Activated naive CD4-positive, alpha-beta T cell treated with anti-CD3 and anti-CD28 coated beads, Interleukin-2, amount 10 ng/mL, durations not matched to agents 7 days and 5 days (primary cell): ENCODE measurements around the gene TRAK2.
"Not testable (repeated sequence)": the region's sequence is repeated elsewhere in the genome, so short reads cannot be mapped to it uniquely, and the experiment has no call there.

Source experiments
- CTCF ChIA-PET: fragments of 350-600 bp; sonication (Branson Sonifier 250); formaldehyde crosslinking; loops from one replicate; lab custom pipeline; 2021; ENCODE audit warnings: antibody characterized with exemption; lab: Charles Lee
- DNase-seq: peaks from one replicate; pipeline ENCODE4 v3.0.0-alpha.2; 2020
- H3K27ac Mint-ChIP-seq: one replicate; pipeline ENCODE4 v1.8.0; 2021; ENCODE audit warnings: mild to moderate bottlenecking, moderate library complexity, mixed read lengths
- H3K27me3 Mint-ChIP-seq: one replicate; pipeline ENCODE4 v1.8.0; 2021; ENCODE audit warnings: mild to moderate bottlenecking, mixed read lengths
- H3K36me3 Mint-ChIP-seq: one replicate; pipeline ENCODE4 v1.8.0; 2021; ENCODE audit warnings: mixed read lengths
- H3K4me1 Mint-ChIP-seq: one replicate; pipeline ENCODE4 v1.8.0; 2021; ENCODE audit warnings: mixed read lengths
- H3K4me3 Mint-ChIP-seq: one replicate; pipeline ENCODE4 v1.8.0; 2021; ENCODE audit warnings: mild to moderate bottlenecking, moderate library complexity, mixed read lengths
- H3K9me3 Mint-ChIP-seq: one replicate; pipeline ENCODE4 v1.8.0; 2021; ENCODE audit warnings: mixed read lengths

TRAK2 gene

GRCh38 chr2:201396595-201396994 is 54.7 kb downstream of the TRAK2 start:
- no peak for DNase-seq
- no peaks in the 10 kb centered on the region for H3K27me3 Mint-ChIP-seq
- CTCF ChIA-PET = no interaction called here
- H3K36me3 Mint-ChIP-seq = peaks cover 58% of the 10 kb centered on the region
- no peak overlapping the region for H3K27ac Mint-ChIP-seq
- peaks cover 10% of the 10 kb centered on the region for H3K4me1 Mint-ChIP-seq
- no peak overlapping the region for H3K4me3 Mint-ChIP-seq
- H3K9me3 Mint-ChIP-seq = no peaks in the 10 kb centered on the region

GRCh38 chr2:201383136-201383535 is 68.1 kb downstream of the TRAK2 start:
- Mint-ChIP-seq H3K4me1 (no peaks in the 10 kb centered on the region), H3K27me3 (no peaks in the 10 kb centered on the region), H3K27ac (no peak overlapping the region), H3K4me3 (no peak overlapping the region), H3K36me3 (peaks cover 65% of the 10 kb centered on the region), H3K9me3 (no peaks in the 10 kb centered on the region)
- CTCF ChIA-PET = interaction anchor here (1.5 kb wide), 1 partner anchor 19 kb away, joined by 3 read pairs; no protein-coding TSS in a partner anchor
- no peak for DNase-seq

GRCh38 chr2:201378496-201379397 is 72.5 kb downstream of the TRAK2 start:
- CTCF ChIA-PET = interaction anchor here (0.7 kb wide), 1 partner anchor 416 kb away, joined by 3 read pairs; no protein-coding TSS in a partner anchor
- H3K4me3 Mint-ChIP-seq = no peak overlapping the region
- H3K9me3 Mint-ChIP-seq = no peaks in the 10 kb centered on the region
- DNase-seq = no peak
- H3K27ac Mint-ChIP-seq = no peak overlapping the region
- no peaks in the 10 kb centered on the region for H3K4me1 Mint-ChIP-seq
- H3K36me3 Mint-ChIP-seq = peaks cover 61% of the 10 kb centered on the region
- no peaks in the 10 kb centered on the region for H3K27me3 Mint-ChIP-seq

GRCh38 chr2:201377218-201377617 is 74.0 kb downstream of the TRAK2 start:
- CTCF ChIA-PET = no interaction called here
- DNase-seq = no peak
- Mint-ChIP-seq H3K4me1 (no peaks in the 10 kb centered on the region), H3K27ac (peak overlapping the region; percentile 26), H3K27me3 (no peaks in the 10 kb centered on the region), H3K4me3 (no peak overlapping the region), H3K36me3 (peaks cover 63% of the 10 kb centered on the region), H3K9me3 (no peaks in the 10 kb centered on the region)

- Mint-ChIP-seq H3K4me1 (no peaks in the 10 kb centered on the region), H3K27ac (no peak overlapping the region), H3K4me3 (no peak overlapping the region), H3K9me3 (peaks cover 18% of the 10 kb centered on the region), H3K27me3 (no peaks in the 10 kb centered on the region), H3K36me3 (peaks cover 93% of the 10 kb centered on the region)
- no peak for DNase-seq
- CTCF ChIA-PET = no interaction called here
Observed at GRCh38 chr2:201369775-201370174, 81.5 kb downstream of the TRAK2 start.

GRCh38 chr2:201369318-201369717 is 81.9 kb downstream of the TRAK2 start:
- H3K27ac Mint-ChIP-seq, DNase-seq, H3K4me3 Mint-ChIP-seq, H3K27me3 Mint-ChIP-seq, H3K4me1 Mint-ChIP-seq: not testable (repeated sequence)
- CTCF ChIA-PET = interaction anchor here (1.0 kb wide), 1 partner anchor 31 kb away, joined by 3 read pairs; no protein-coding TSS in a partner anchor
- H3K36me3 Mint-ChIP-seq = peaks cover 92% of the 10 kb centered on the region
- H3K9me3 Mint-ChIP-seq = peaks cover 19% of the 10 kb centered on the region

GRCh38 chr2:201366146-201366545 is 85.1 kb downstream of the TRAK2 start:
- H3K4me1 Mint-ChIP-seq = peaks cover 29% of the 10 kb centered on the region
- H3K4me3 Mint-ChIP-seq = no peak overlapping the region
- peaks cover 33% of the 10 kb centered on the region for H3K9me3 Mint-ChIP-seq
- DNase-seq = no peak
- no peaks in the 10 kb centered on the region for H3K27me3 Mint-ChIP-seq
- H3K27ac Mint-ChIP-seq = no peak overlapping the region
- CTCF ChIA-PET = interaction anchor here (2.8 kb wide), 1 partner anchor 129 kb away, joined by 40 read pairs; no protein-coding TSS in a partner anchor
- peaks cover 95% of the 10 kb centered on the region for H3K36me3 Mint-ChIP-seq

GRCh38 chr2:201363857-201364560 is 87.2 kb downstream of the TRAK2 start:
- H3K27ac Mint-ChIP-seq = peak overlapping the region; percentile 60

GRCh38 chr2:201362396-201362795 is 88.9 kb downstream of the TRAK2 start:
- Mint-ChIP-seq H3K4me3 (no peak overlapping the region), H3K4me1 (peaks cover 34% of the 10 kb centered on the region), H3K9me3 (peaks cover 28% of the 10 kb centered on the region), H3K27me3 (no peaks in the 10 kb centered on the region), H3K36me3 (peaks cover 79% of the 10 kb centered on the region), H3K27ac (no peak overlapping the region)
- CTCF ChIA-PET = interaction anchor here (1.1 to 4.5 kb wide), 3 partner anchors 109 to 129 kb away, joined by 3 to 31 read pairs (median 13); no protein-coding TSS in a partner anchor
- DNase-seq = no peak

More at GRCh38 chr2:201363857-201364560, 87.2 kb downstream of the TRAK2 start:
- Mint-ChIP-seq H3K27me3 (no peaks in the 10 kb centered on the region), H3K4me1 (peaks cover 34% of the 10 kb centered on the region), H3K4me3 (no peak overlapping the region), H3K36me3 (peaks cover 91% of the 10 kb centered on the region), H3K9me3 (peaks cover 33% of the 10 kb centered on the region)
- no peak for DNase-seq
- CTCF ChIA-PET = interaction anchor here (0.6 to 4.5 kb wide), 32 partner anchors 8 to 187 kb away, joined by 3 to 40 read pairs (median 4); partner anchors contain the start of genes CASP10 and CASP8

- H3K4me1 Mint-ChIP-seq = peaks cover 34% of the 10 kb centered on the region
- no peak for DNase-seq
- H3K4me3 Mint-ChIP-seq = no peak overlapping the region
- CTCF ChIA-PET = interaction anchor here (0.9 to 4.5 kb wide), 2 partner anchors 18 to 128 kb away, joined by 3 to 31 read pairs; no protein-coding TSS in a partner anchor
- no peaks in the 10 kb centered on the region for H3K27me3 Mint-ChIP-seq
- peaks cover 68% of the 10 kb centered on the region for H3K36me3 Mint-ChIP-seq
- H3K27ac Mint-ChIP-seq = no peak overlapping the region
- peaks cover 18% of the 10 kb centered on the region for H3K9me3 Mint-ChIP-seq
Observed at GRCh38 chr2:201361078-201361733, 90.1 kb downstream of the TRAK2 start.

GRCh38 chr2:201360256-201360655 is 91.0 kb downstream of the TRAK2 start:
- Mint-ChIP-seq H3K9me3 (peaks cover 15% of the 10 kb centered on the region), H3K4me3 (no peak overlapping the region), H3K27me3 (no peaks in the 10 kb centered on the region), H3K36me3 (peaks cover 61% of the 10 kb centered on the region), H3K4me1 (peaks cover 34% of the 10 kb centered on the region), H3K27ac (peak overlapping the region; percentile 12)
- DNase-seq = no peak
- CTCF ChIA-PET = interaction anchor here (1.2 kb wide), 1 partner anchor 128 kb away, joined by 3 read pairs; no protein-coding TSS in a partner anchor

GRCh38 chr2:201358684-201359083 is 92.6 kb downstream of the TRAK2 start:
- CTCF ChIA-PET = interaction anchor here (1.0 to 1.2 kb wide), 2 partner anchors 122 to 127 kb away, joined by 3 read pairs; no protein-coding TSS in a partner anchor
- H3K27ac Mint-ChIP-seq = no peak overlapping the region
- H3K36me3 Mint-ChIP-seq = peaks cover 50% of the 10 kb centered on the region
- H3K9me3 Mint-ChIP-seq = peaks cover 9% of the 10 kb centered on the region
- no peaks in the 10 kb centered on the region for H3K27me3 Mint-ChIP-seq
- H3K4me1 Mint-ChIP-seq = peaks cover 26% of the 10 kb centered on the region
- DNase-seq = no peak
- no peak overlapping the region for H3K4me3 Mint-ChIP-seq

- CTCF ChIA-PET = interaction anchor here (0.6 to 1.2 kb wide), 3 partner anchors 47 to 175 kb away, joined by 3 read pairs; partner anchors contain the start of gene CASP10
- Mint-ChIP-seq H3K4me3 (no peak within 1 kb of the TSS), H3K27me3 (no peaks in the 10 kb centered on the region), H3K9me3 (peaks cover under 1% of the 10 kb centered on the region), H3K27ac (no peak within 1 kb of the TSS), H3K4me1 (peaks cover 16% of the 10 kb centered on the region), H3K36me3 (peaks cover 41% of the 10 kb centered on the region)
- no peak for DNase-seq
Observed at GRCh38 chr2:201357221-201357620, 94.0 kb downstream of the TRAK2 start, which contains the start of gene FLACC1. Gene FLACC1, minus strand, starts transcription at chr2:201357345. Its CDS starts 5,941 bp downstream, at chr2:201351404.
